HepG2 (cell line): ENCODE measurements around the gene LY6G5B. TPM values are rescaled to one million over a fixed set of nuclear protein-coding genes. Genes with fewer than 3 reads are reported as not detected.

Source experiments
- CEBPG ChIP-seq: IDR thresholded peaks from 2 replicates; pipeline ENCODE4 v1.6.1; 2016
- GTF3A ChIP-seq: sonication (generic); formaldehyde crosslinking; conservative IDR thresholded peaks from 2 replicates; pipeline ENCODE4 v1.4.0; 2020; ENCODE audit warnings: mild to moderate bottlenecking, missing genetic modification reagents
- GZF1 ChIP-seq: sonication (generic); formaldehyde crosslinking; IDR thresholded peaks from 2 replicates; pipeline ENCODE4 v1.5.1; 2020; ENCODE audit warnings: mild to moderate bottlenecking, missing genetic modification reagents
- HNF4G ChIP-seq, 2 experiments: sonication (generic) in 1 of 2; formaldehyde crosslinking in 1 of 2; IDR thresholded peaks; 2 replicates each; pipeline versions ENCODE4 v1.4.0 to v1.6.1; 2011 to 2020; ENCODE audit warnings: borderline replicate concordance in 2 of 2, low read depth in 2 of 2, mild to moderate bottlenecking in 2 of 2, low read length in 1 of 2, missing genetic modification reagents in 1 of 2, moderate library complexity in 1 of 2
- HOXA7 ChIP-seq: sonication (generic); formaldehyde crosslinking; IDR thresholded peaks from 2 replicates; pipeline ENCODE4 v1.8.1; 2022; ENCODE audit warnings: mild to moderate bottlenecking, missing genetic modification reagents, moderate library complexity
- MEIS2 ChIP-seq: sonication (generic); formaldehyde crosslinking; IDR thresholded peaks from 2 replicates; pipeline ENCODE4 v1.9.0; 2021; ENCODE audit warnings: mild to moderate bottlenecking, missing genetic modification reagents
- MIER2 ChIP-seq: IDR thresholded peaks from 2 replicates; pipeline ENCODE4 v1.6.1; 2016; ENCODE audit warnings: missing biosample characterization, missing genetic modification reagents
- NCOR1 ChIP-seq: fragments of 200-600 bp; sonication (generic); IDR thresholded peaks from 2 replicates; pipeline ENCODE4 v1.7.0; 2017; ENCODE audit warnings: antibody characterized with exemption, low read length, borderline replicate concordance
- NKX3-1 ChIP-seq: sonication (generic); formaldehyde crosslinking; IDR thresholded peaks from 2 replicates; pipeline ENCODE4 v1.5.0; 2020; ENCODE audit warnings: missing genetic modification reagents
- PCBP2 ChIP-seq: fragments of 200-400 bp; formaldehyde crosslinking; optimal IDR thresholded peaks from 2 replicates; pipeline ENCODE3; 2018; ENCODE audit warnings: low read length, low read depth; ENCODE audit not compliant: poor library complexity, severe bottlenecking
- PLRG1 ChIP-seq: fragments of 450-650 bp; conservative IDR thresholded peaks from 2 replicates; pipeline ENCODE4 v1.6.1; 2016
- RXRA ChIP-seq: sonication (generic); formaldehyde crosslinking; IDR thresholded peaks from 2 replicates; pipeline ENCODE4 v1.5.1; 2020; ENCODE audit warnings: missing genetic modification reagents
- SMC3 ChIP-seq: IDR thresholded peaks from 2 replicates; pipeline ENCODE4 v1.6.1; 2011; ENCODE audit warnings: low read length, improper control_type of control experiment
- TBL1XR1 ChIP-seq: fragments of 150-350 bp; IDR thresholded peaks from 2 replicates; pipeline ENCODE4 v1.6.1; 2014; ENCODE audit warnings: borderline replicate concordance, low read length; ENCODE audit not compliant: partially characterized antibody
- TGIF2 ChIP-seq: IDR thresholded peaks from 2 replicates; pipeline ENCODE4 v1.6.1; 2016; ENCODE audit warnings: control low read depth, missing compliant biosample characterization
- ZMAT3 ChIP-seq: sonication (generic); formaldehyde crosslinking; conservative IDR thresholded peaks from 2 replicates; pipeline ENCODE4 v1.7.0; 2021; ENCODE audit warnings: missing genetic modification reagents
- ZNF282 ChIP-seq: fragments of 450-650 bp; IDR thresholded peaks from 2 replicates; pipeline ENCODE4 v1.6.1; 2018; ENCODE audit not compliant: partially characterized antibody
- ZNF674 ChIP-seq: sonication (generic); formaldehyde crosslinking; IDR thresholded peaks from 2 replicates; pipeline ENCODE4 v1.5.0; 2020; ENCODE audit warnings: low read depth, mild to moderate bottlenecking, missing genetic modification reagents
- ZSCAN30 ChIP-seq: sonication (generic); formaldehyde crosslinking; IDR thresholded peaks from 2 replicates; pipeline ENCODE4 v1.5.0; 2020; ENCODE audit warnings: mild to moderate bottlenecking, missing genetic modification reagents
- polyA plus RNA-seq, 8 experiments: library from polyadenylated mRNA; depleted of rRNA in 3 of 8; stranded (reverse) in 7 of 8; unstranded in 1 of 8; fragments of >200 nt; fragmentation: Illumina TruSeq in 4 of 8; extraction: Trizol in 4 of 8; gene quantifications; 2 replicates each; pipeline versions ENCODE4 v1.2.1 to v1.2.3, GENCODE V29; 2011 to 2016; ENCODE audit warnings: low read depth in 4 of 8, missing spikeins in 1 of 8, mixed read lengths in 1 of 8; ENCODE audit not compliant: insufficient read depth in 1 of 8
- total RNA-seq, 5 experiments: library from RNA; depleted of rRNA; stranded (reverse); fragments of >200 nt; fragmentation: Illumina TruSeq; extraction: Trizol; gene quantifications; 2 replicates each; pipeline ENCODE4 v1.2.3, GENCODE V29; 2016; ENCODE audit warnings: low read depth in 1 of 5
- TF ChIP-seq, protein P1 (sequence below): IDR thresholded peaks from 2 replicates; pipeline ENCODE4 v1.6.1; 2016
- TF ChIP-seq, protein P2 (sequence below): sonication (generic); formaldehyde crosslinking; IDR thresholded peaks from 2 replicates; pipeline ENCODE4 v1.4.0; 2020; ENCODE audit warnings: mild to moderate bottlenecking, missing genetic modification reagents
- TF ChIP-seq, protein P3 (sequence below): sonication (generic); formaldehyde crosslinking; IDR thresholded peaks from 2 replicates; pipeline ENCODE4 v1.4.0; 2020; ENCODE audit warnings: missing genetic modification reagents, mild to moderate bottlenecking, borderline replicate concordance
- TF ChIP-seq, protein P4 (sequence below): IDR thresholded peaks from 2 replicates; pipeline ENCODE4 v1.6.1; 2016; ENCODE audit warnings: missing compliant biosample characterization, missing genetic modification reagents, borderline replicate concordance
- TF ChIP-seq, protein P5 (sequence below): sonication (generic); formaldehyde crosslinking; IDR thresholded peaks from 2 replicates; pipeline ENCODE4 v1.8.0; 2023; ENCODE audit warnings: mild to moderate bottlenecking, missing genetic modification reagents
- TF ChIP-seq, protein P6 (sequence below): sonication (generic); formaldehyde crosslinking; IDR thresholded peaks from 2 replicates; pipeline ENCODE4 v1.8.0; 2022; ENCODE audit warnings: mild to moderate bottlenecking, missing genetic modification reagents; ENCODE audit not compliant: insufficient replicate concordance

Gene LY6G5B
- total and polyA plus RNA-seq, 2 of the 13 experiments (the other 11 are each of a cell fraction or from before 2014, with no cell fraction given) = 7.8 to 15.7 TPM

DNA sequence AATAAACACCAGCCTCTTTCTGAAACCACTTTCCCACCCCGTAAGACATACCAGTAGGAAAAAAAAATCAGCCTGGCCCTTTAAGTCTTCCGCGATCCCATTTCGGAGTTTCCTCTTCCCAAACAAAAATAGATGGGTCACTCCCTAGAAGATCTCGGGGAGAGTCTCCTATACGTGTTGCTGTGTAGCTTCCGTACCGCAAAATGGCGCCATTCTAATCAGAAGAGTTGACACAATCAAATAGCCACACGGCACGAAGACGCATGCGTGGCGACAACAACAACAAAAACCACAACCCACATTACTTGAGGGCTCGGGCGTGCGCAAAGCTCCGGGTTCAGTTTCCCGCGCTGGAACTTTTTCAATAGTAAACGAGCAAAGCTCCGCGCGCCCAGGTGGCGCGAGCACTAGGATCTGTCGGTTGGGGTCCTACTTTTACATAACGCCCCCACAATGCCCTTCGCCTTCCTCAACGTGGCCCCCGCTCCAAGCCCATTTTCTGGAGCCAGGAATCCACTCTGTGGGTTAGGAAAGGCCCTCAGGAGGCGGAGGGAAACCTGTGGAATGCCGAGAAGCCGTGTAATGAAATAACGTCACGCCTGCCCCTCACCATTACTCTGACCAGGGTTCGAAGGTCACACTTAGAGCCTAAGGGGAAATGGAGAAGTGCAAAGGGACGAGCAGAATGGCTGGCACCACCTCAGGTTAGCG lies 4.8 kb upstream of the LY6G5B start, which contains the start of gene GPANK1 (continued):
- no peak for TF ChIP-seq ZNF674 (CRISPR knock-in tag)
- no peak for TF ChIP-seq HOXA7 (CRISPR knock-in tag)
- TF ChIP-seq NCOR1 = peak; percentile 58; the same call in 1 of the 2 replicates
- TF ChIP-seq ZSCAN30 (CRISPR knock-in tag) = no peak
- TF ChIP-seq, protein P1, sequence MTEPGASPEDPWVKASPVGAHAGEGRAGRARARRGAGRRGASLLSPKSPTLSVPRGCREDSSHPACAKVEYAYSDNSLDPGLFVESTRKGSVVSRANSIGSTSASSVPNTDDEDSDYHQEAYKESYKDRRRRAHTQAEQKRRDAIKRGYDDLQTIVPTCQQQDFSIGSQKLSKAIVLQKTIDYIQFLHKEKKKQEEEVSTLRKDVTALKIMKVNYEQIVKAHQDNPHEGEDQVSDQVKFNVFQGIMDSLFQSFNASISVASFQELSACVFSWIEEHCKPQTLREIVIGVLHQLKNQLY = peak; percentile 43; the same call in 1 of the 2 replicates
- TF ChIP-seq PCBP2 = no peak
- TF ChIP-seq GZF1 = no peak
- no peak for TF ChIP-seq ZNF282
- TF ChIP-seq TGIF2 = no peak
- TF ChIP-seq CEBPG = peak; percentile 50
- TF ChIP-seq, protein P2, sequence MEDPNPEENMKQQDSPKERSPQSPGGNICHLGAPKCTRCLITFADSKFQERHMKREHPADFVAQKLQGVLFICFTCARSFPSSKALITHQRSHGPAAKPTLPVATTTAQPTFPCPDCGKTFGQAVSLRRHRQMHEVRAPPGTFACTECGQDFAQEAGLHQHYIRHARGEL (CRISPR knock-in tag) = no peak
- TF ChIP-seq HNF4G (IDR thresholded peaks at IDR 0.05; ENCODE audit: borderline replicate concordance, low read depth, low read length) = peak; percentile 61
- no peak for TF ChIP-seq HNF4G (CRISPR knock-in tag; IDR thresholded peaks at IDR 0.05; ENCODE audit: borderline replicate concordance, low read depth)
- no peak for TF ChIP-seq SMC3
- TF ChIP-seq MIER2 (CRISPR knock-in tag) = no peak
- TF ChIP-seq, protein P3, sequence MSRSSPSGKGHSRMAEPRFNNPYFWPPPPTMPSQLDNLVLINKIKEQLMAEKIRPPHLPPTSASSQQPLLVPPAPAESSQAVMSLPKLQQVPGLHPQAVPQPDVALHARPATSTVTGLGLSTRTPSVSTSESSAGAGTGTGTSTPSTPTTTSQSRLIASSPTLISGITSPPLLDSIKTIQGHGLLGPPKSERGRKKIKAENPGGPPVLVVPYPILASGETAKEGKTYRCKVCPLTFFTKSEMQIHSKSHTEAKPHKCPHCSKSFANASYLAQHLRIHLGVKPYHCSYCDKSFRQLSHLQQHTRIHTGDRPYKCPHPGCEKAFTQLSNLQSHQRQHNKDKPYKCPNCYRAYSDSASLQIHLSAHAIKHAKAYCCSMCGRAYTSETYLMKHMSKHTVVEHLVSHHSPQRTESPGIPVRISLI (CRISPR knock-in tag) = no peak
- TF ChIP-seq RXRA (CRISPR knock-in tag) = no peak
- no peak for TF ChIP-seq PLRG1
- TF ChIP-seq, protein P4, sequence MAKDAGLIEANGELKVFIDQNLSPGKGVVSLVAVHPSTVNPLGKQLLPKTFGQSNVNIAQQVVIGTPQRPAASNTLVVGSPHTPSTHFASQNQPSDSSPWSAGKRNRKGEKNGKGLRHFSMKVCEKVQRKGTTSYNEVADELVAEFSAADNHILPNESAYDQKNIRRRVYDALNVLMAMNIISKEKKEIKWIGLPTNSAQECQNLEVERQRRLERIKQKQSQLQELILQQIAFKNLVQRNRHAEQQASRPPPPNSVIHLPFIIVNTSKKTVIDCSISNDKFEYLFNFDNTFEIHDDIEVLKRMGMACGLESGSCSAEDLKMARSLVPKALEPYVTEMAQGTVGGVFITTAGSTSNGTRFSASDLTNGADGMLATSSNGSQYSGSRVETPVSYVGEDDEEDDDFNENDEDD (CRISPR knock-in tag) = peak; percentile 96
- TF ChIP-seq MEIS2 (CRISPR knock-in tag) = no peak
- TF ChIP-seq NKX3-1 = peak; percentile 54; the same call in 1 of the 2 replicates
- TF ChIP-seq ZMAT3 = no peak; the same call in 1 of the 2 replicates
- TF ChIP-seq GTF3A (CRISPR knock-in tag) = no peak
- TF ChIP-seq, protein P5, sequence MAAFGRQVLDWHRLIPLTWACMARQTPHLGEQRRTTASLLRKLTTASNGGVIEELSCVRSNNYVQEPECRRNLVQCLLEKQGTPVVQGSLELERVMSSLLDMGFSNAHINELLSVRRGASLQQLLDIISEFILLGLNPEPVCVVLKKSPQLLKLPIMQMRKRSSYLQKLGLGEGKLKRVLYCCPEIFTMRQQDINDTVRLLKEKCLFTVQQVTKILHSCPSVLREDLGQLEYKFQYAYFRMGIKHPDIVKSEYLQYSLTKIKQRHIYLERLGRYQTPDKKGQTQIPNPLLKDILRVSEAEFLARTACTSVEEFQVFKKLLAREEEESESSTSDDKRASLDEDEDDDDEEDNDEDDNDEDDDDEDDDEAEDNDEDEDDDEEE (CRISPR knock-in tag) = no peak; the same call in 1 of the 2 replicates
- TF ChIP-seq TBL1XR1 = no peak
- TF ChIP-seq, protein P6, sequence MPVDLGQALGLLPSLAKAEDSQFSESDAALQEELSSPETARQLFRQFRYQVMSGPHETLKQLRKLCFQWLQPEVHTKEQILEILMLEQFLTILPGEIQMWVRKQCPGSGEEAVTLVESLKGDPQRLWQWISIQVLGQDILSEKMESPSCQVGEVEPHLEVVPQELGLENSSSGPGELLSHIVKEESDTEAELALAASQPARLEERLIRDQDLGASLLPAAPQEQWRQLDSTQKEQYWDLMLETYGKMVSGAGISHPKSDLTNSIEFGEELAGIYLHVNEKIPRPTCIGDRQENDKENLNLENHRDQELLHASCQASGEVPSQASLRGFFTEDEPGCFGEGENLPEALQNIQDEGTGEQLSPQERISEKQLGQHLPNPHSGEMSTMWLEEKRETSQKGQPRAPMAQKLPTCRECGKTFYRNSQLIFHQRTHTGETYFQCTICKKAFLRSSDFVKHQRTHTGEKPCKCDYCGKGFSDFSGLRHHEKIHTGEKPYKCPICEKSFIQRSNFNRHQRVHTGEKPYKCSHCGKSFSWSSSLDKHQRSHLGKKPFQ (CRISPR knock-in tag) = no peak
